Measurements from ENCODE around the gene FAM83D. TPM values are rescaled to one million over a fixed set of nuclear protein-coding genes. Genes with fewer than 3 reads are reported as not detected.
A peak's percentile ranks its signal among the peaks of the same experiment; 100 is the strongest.

The FAM83D gene
- total RNA-seq, 1 donor from 2014 or later, result 4.6 TPM

- no peak for DNase-seq (ENCODE audit: extremely low spot score, unreplicated experiment)
- H3K36me3 Mint-ChIP-seq (ENCODE audit: unreplicated experiment), result peaks cover 3% of the 10 kb centered on the region
- H3K4me3 Mint-ChIP-seq (ENCODE audit: unreplicated experiment), result no peak overlapping the region
- H3K27me3 Mint-ChIP-seq (ENCODE audit: unreplicated experiment), result no peaks in the 10 kb centered on the region
- peaks cover 7% of the 10 kb centered on the region for H3K4me1 Mint-ChIP-seq (ENCODE audit: unreplicated experiment)
- no peak overlapping the region for H3K27ac Mint-ChIP-seq (ENCODE audit: unreplicated experiment)
- H3K9me3 Mint-ChIP-seq (ENCODE audit: unreplicated experiment), result no peaks in the 10 kb centered on the region
- TF ChIP-seq CTCF (IDR thresholded peaks at IDR 0.05), result no peak
Measured at GRCh38 chr20:38979434-38979833, 53.2 kb downstream of the FAM83D start.

GRCh38 chr20:38979842-38980241 lies 53.6 kb downstream of the FAM83D start:
- no peak overlapping the region for H3K4me3 Mint-ChIP-seq (ENCODE audit: unreplicated experiment)
- H3K9me3 Mint-ChIP-seq (ENCODE audit: unreplicated experiment), result no peaks in the 10 kb centered on the region
- no peaks in the 10 kb centered on the region for H3K36me3 Mint-ChIP-seq (ENCODE audit: unreplicated experiment)
- no peak for TF ChIP-seq CTCF (IDR thresholded peaks at IDR 0.05)
- H3K27ac Mint-ChIP-seq (ENCODE audit: unreplicated experiment), result no peak overlapping the region
- no peaks in the 10 kb centered on the region for H3K27me3 Mint-ChIP-seq (ENCODE audit: unreplicated experiment)
- peaks cover 8% of the 10 kb centered on the region for H3K4me1 Mint-ChIP-seq (ENCODE audit: unreplicated experiment)
- no peak for DNase-seq (ENCODE audit: extremely low spot score, unreplicated experiment)

GRCh38 chr20:38982291-38982690 lies 56.1 kb downstream of the FAM83D start:
- H3K4me1 Mint-ChIP-seq (ENCODE audit: unreplicated experiment), result peaks cover 20% of the 10 kb centered on the region
- peak overlapping the region; percentile 3 for H3K27ac Mint-ChIP-seq (ENCODE audit: unreplicated experiment)
- DNase-seq (ENCODE audit: extremely low spot score, unreplicated experiment), result no peak

GRCh38 chr20:38985060-38985459 lies 58.8 kb downstream of the FAM83D start:
- peaks cover 28% of the 10 kb centered on the region for H3K4me1 Mint-ChIP-seq (ENCODE audit: unreplicated experiment)
- no peaks in the 10 kb centered on the region for H3K27me3 Mint-ChIP-seq (ENCODE audit: unreplicated experiment)
- no peak for DNase-seq (ENCODE audit: extremely low spot score, unreplicated experiment)
- H3K9me3 Mint-ChIP-seq (ENCODE audit: unreplicated experiment), result no peaks in the 10 kb centered on the region
- H3K36me3 Mint-ChIP-seq (ENCODE audit: unreplicated experiment), result peaks cover 20% of the 10 kb centered on the region
- H3K27ac Mint-ChIP-seq (ENCODE audit: unreplicated experiment), result no peak overlapping the region
- TF ChIP-seq CTCF (IDR thresholded peaks at IDR 0.05), result no peak
- no peak overlapping the region for H3K4me3 Mint-ChIP-seq (ENCODE audit: unreplicated experiment)

More at GRCh38 chr20:38982291-38982690, 56.1 kb downstream of the FAM83D start:
- H3K27me3 Mint-ChIP-seq (ENCODE audit: unreplicated experiment), result no peaks in the 10 kb centered on the region
- H3K9me3 Mint-ChIP-seq (ENCODE audit: unreplicated experiment), result no peaks in the 10 kb centered on the region
- no peak overlapping the region for H3K4me3 Mint-ChIP-seq (ENCODE audit: unreplicated experiment)
- no peaks in the 10 kb centered on the region for H3K36me3 Mint-ChIP-seq (ENCODE audit: unreplicated experiment)
- no peak for TF ChIP-seq CTCF (IDR thresholded peaks at IDR 0.05)

- H3K4me3 Mint-ChIP-seq (ENCODE audit: unreplicated experiment), result no peak overlapping the region
- no peak for DNase-seq (ENCODE audit: extremely low spot score, unreplicated experiment)
- no peak for TF ChIP-seq CTCF (IDR thresholded peaks at IDR 0.05)
- peak overlapping the region; percentile 21 for H3K27ac Mint-ChIP-seq (ENCODE audit: unreplicated experiment)
- H3K27me3 Mint-ChIP-seq (ENCODE audit: unreplicated experiment), result no peaks in the 10 kb centered on the region
- H3K4me1 Mint-ChIP-seq (ENCODE audit: unreplicated experiment), result peaks cover 28% of the 10 kb centered on the region
- H3K36me3 Mint-ChIP-seq (ENCODE audit: unreplicated experiment), result peaks cover 22% of the 10 kb centered on the region
- H3K9me3 Mint-ChIP-seq (ENCODE audit: unreplicated experiment), result no peaks in the 10 kb centered on the region
Measured at GRCh38 chr20:38985603-38986170, 59.5 kb downstream of the FAM83D start.

All from osteocyte (in vitro differentiated cells).